ENCODE results near the gene TRIM72.

DNA sequence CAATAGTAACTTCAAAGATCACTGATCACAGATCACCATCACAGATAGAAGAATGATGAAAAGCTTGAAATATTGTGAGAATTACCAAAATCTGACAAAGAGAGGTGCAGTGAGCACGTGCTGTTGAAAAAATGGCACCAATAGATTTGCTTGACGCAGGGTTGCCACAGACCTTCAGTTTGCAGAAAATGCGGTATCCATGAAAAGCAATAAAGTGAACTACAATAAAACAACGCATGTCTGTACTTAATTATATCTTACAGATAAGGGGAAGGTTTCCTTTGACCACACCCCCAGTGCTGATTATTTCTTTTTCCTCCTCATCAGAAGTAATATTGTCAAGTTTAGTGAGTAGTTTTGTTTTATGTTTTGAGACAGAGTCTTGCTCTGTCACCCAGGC, 24.1 kb downstream of the TRIM72 start:
- TF ChIP-seq, protein P1, sequence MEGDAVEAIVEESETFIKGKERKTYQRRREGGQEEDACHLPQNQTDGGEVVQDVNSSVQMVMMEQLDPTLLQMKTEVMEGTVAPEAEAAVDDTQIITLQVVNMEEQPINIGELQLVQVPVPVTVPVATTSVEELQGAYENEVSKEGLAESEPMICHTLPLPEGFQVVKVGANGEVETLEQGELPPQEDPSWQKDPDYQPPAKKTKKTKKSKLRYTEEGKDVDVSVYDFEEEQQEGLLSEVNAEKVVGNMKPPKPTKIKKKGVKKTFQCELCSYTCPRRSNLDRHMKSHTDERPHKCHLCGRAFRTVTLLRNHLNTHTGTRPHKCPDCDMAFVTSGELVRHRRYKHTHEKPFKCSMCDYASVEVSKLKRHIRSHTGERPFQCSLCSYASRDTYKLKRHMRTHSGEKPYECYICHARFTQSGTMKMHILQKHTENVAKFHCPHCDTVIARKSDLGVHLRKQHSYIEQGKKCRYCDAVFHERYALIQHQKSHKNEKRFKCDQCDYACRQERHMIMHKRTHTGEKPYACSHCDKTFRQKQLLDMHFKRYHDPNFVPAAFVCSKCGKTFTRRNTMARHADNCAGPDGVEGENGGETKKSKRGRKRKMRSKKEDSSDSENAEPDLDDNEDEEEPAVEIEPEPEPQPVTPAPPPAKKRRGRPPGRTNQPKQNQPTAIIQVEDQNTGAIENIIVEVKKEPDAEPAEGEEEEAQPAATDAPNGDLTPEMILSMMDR (IDR thresholded peaks at IDR 0.05) = no peak
- no peak for TF ChIP-seq POLR2A (IDR thresholded peaks at IDR 0.05)
